Heart left ventricle (tissue), 13 donors: ENCODE data around the gene NDUFAF7.

ENCODE experiments used
- CTCF ChIP-seq, 12 donors: fragments of 200-600 bp; sonication (generic) in 4 of 12; IDR thresholded peaks; one replicate each; pipeline versions ENCODE4 v1.5.0 to v1.8.0; 2018 to 2022; ENCODE audit warnings: antibody characterized with exemption in 12 of 12, mild to moderate bottlenecking in 5 of 12
- POLR2A ChIP-seq, 2 donors: fragments of 450-650 bp; IDR thresholded peaks; one replicate each; pipeline ENCODE4 v1.6.1; 2017; ENCODE audit warnings: antibody characterized with exemption in 2 of 2, mild to moderate bottlenecking in 2 of 2, moderate library complexity in 2 of 2
- donor health status: ischemic (EF 13 %, LVEDD 7.1; RV severe dilation, severe dysfunction).
- donor health status: DM: no; HTN: yes; CAD: no.
- donor health status: DM: no; HTN: no; CAD: no.
- donor health status: ischemic (EF 25% LVEDD 6.9; RV normal size, moderate dysfunction).
- donor health status: ischemic (EF 25% LVEDD 5.7; RV mildly dilated, moderate dysfunction).
- donor health status: ischemic (EF 35%, LVEDD 5.7; RV mildly dilated, moderate dysfunction).
- donor health status: nonischemic (EF 11% LVEDD 7.7; RV severe dilation, severe dysfunction).
- donor health status: DM: yes; HTN: yes; CAD: no.
- donor health status: PGD.
- donor health status: ischemic (EF 29% LVEDD 5.4; RV normal size, mild dysfunction).
- donor health status: nonischemic (EF 23%, LVEDD 6.1; RV moderate dilation, normal function).

DNA sequence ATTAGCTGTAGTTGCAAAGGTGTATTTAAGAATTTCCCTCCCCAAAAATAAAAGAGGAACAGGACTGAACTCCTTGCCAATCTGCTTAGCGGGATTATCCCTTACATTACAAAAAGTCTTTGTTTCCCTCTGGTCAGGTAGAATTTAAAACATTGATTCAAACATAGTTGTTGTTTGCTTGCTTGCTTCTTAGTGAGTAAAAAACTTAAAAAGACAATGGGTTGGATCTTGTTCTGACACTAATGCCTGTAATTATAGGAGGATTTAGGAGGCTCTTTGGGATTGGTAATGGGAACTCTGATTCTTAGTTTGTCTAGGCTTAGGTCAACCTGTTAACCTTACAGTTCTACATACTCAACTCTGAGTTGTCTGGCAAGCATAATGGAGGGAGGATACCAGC lies 38.9 kb upstream of the NDUFAF7 start:
- no peak for TF ChIP-seq POLR2A (IDR thresholded peaks at IDR 0.05)
- no peak for TF ChIP-seq CTCF (IDR thresholded peaks at IDR 0.05)
